GM18868 (cell line): ENCODE results near the gene GJB2.

ENCODE experiments used
- ATAC-seq: cut with Tn5 transposase; IDR thresholded peaks from one replicate; pipeline ENCODE4 v1.9.1; 2021; ENCODE audit warnings: mild to moderate bottlenecking, moderate library complexity; ENCODE audit not compliant: unreplicated experiment

Gene GJB2

GRCh38 chr13:20193162-20193906, 596 bp upstream of the GJB2 start:
- no peak for ATAC-seq

- no peak for ATAC-seq
Measured at GRCh38 chr13:20192158-20192835, 441 bp downstream of the GJB2 start.

GRCh38 chr13:20191311-20192157, 1.2 kb downstream of the GJB2 start:
- no peak for ATAC-seq

GRCh38 chr13:20190481-20191310, 2.0 kb downstream of the GJB2 start:
- no peak for ATAC-seq

GRCh38 chr13:20190076-20190475, 2.7 kb downstream of the GJB2 start:
- ATAC-seq: no peak

- no peak for ATAC-seq
Measured at GRCh38 chr13:20188667-20189553, 3.8 kb downstream of the GJB2 start.

- ATAC-seq: no peak
Measured at GRCh38 chr13:20186771-20187170, 6.0 kb downstream of the GJB2 start.

- ATAC-seq: no peak
Measured at GRCh38 chr13:20185366-20186056, 7.2 kb downstream of the GJB2 start.

GRCh38 chr13:20182231-20182846, 10.4 kb downstream of the GJB2 start:
- ATAC-seq: peak; percentile 95

- no peak for ATAC-seq
Measured at GRCh38 chr13:20181188-20181587, 11.6 kb downstream of the GJB2 start.

- ATAC-seq: no peak
Measured at GRCh38 chr13:20178156-20178555, 14.6 kb downstream of the GJB2 start.

GRCh38 chr13:20177049-20177831, 15.5 kb downstream of the GJB2 start:
- no peak for ATAC-seq

GRCh38 chr13:20175907-20176652, 16.7 kb downstream of the GJB2 start:
- no peak for ATAC-seq

GRCh38 chr13:20175406-20175794, 17.3 kb downstream of the GJB2 start:
- no peak for ATAC-seq

GRCh38 chr13:20174656-20175405, 17.9 kb downstream of the GJB2 start:
- peak; percentile 94 for ATAC-seq

GRCh38 chr13:20173116-20173746, 19.5 kb downstream of the GJB2 start:
- ATAC-seq: no peak
